Endothelial cell of umbilical vein (primary cell): ENCODE measurements around the gene SKIDA1. TPM values are rescaled to one million over a fixed set of nuclear protein-coding genes. Genes with fewer than 3 reads are reported as not detected.

Experiments
- BruUV-seq: library from RNA; stranded (reverse); fragments of 400-500 nt; replicated peaks from 2 replicates; lab custom pipeline; 2021; lab: Mats Ljungman, UMichigan
- CTCF ChIA-PET: fragments of 300-600, 350-600 bp; sonication (Branson Sonifier 250); formaldehyde crosslinking; loops from one replicate; lab custom pipeline; 2021; ENCODE audit warnings: antibody characterized with exemption, inconsistent platforms; lab: Charles Lee
- POLR2A ChIA-PET: fragments of 300-600, 350-600 bp; sonication (Branson Sonifier 250); formaldehyde crosslinking; loops from one replicate; lab custom pipeline; 2021; ENCODE audit warnings: antibody characterized with exemption, inconsistent platforms; lab: Charles Lee
- DNase-seq: peaks from one replicate; pipeline ENCODE4 v3.0.0-alpha.2; 2011; ENCODE audit warnings: low read depth, low spot score
- FAIRE-seq: peaks from 2 replicates; lab custom pipeline; 2011; peaks lifted over from hg19 to GRCh38; lab: Jason Lieb, UNC
- H2AFZ ChIP-seq: 2 replicates; pipeline ENCODE4 v1.6.0; 2012; ENCODE audit warnings: low read depth, low read length, control low read depth, inconsistent platforms
- H3K27ac ChIP-seq: 2 replicates; pipeline ENCODE4 v1.5.1; 2011; ENCODE audit warnings: low read depth, mild to moderate bottlenecking, control low read depth, low read length, moderate library complexity; ENCODE audit not compliant: insufficient read depth
- H3K27me3 ChIP-seq, 2 experiments: 2 replicates each; pipeline versions ENCODE4 v1.6.0 to v1.6.1; 2011; ENCODE audit warnings: low read length in 2 of 2, mixed read lengths in 1 of 2; ENCODE audit not compliant: control insufficient read depth in 2 of 2, insufficient read depth in 2 of 2
- H3K36me3 ChIP-seq, 2 experiments: 2 replicates in 1 of 2; 3 replicates in 1 of 2; pipeline ENCODE4 v1.5.1; 2011; ENCODE audit warnings: low read length in 2 of 2, mild to moderate bottlenecking in 1 of 2, moderate library complexity in 1 of 2; ENCODE audit not compliant: control insufficient read depth in 2 of 2, insufficient read depth in 2 of 2; ENCODE audit errors: extremely low read depth in 1 of 2
- H3K4me1 ChIP-seq: 3 replicates; pipeline ENCODE4 v1.5.1; 2011; ENCODE audit warnings: mild to moderate bottlenecking, low read length; ENCODE audit not compliant: control insufficient read depth, insufficient read depth; ENCODE audit errors: extremely low read depth
- H3K4me2 ChIP-seq: 2 replicates; pipeline ENCODE4 v1.6.1; 2011; ENCODE audit warnings: low read length, control low read depth, mixed read lengths; ENCODE audit not compliant: insufficient read depth
- H3K4me3 ChIP-seq, 3 experiments: fragments of 200-600 bp in 1 of 3; sonication (generic), shearing (Covaris generic) in 1 of 3; replicated peaks in 1 of 3; 2 replicates each; pipeline ENCODE4 v1.5.1; 2011 to 2016; ENCODE audit warnings: control low read depth in 3 of 3, low read length in 3 of 3, mild to moderate bottlenecking in 2 of 3, inconsistent platforms in 1 of 3, low read depth in 1 of 3, moderate library complexity in 1 of 3; ENCODE audit not compliant: insufficient read depth in 1 of 3
- H3K79me2 ChIP-seq: 2 replicates; pipeline ENCODE4 v1.6.0; 2012; ENCODE audit warnings: low read length, inconsistent platforms; ENCODE audit not compliant: control insufficient read depth, insufficient read depth
- H3K9ac ChIP-seq: replicated peaks from 2 replicates; pipeline ENCODE3; 2011; ENCODE audit warnings: low read length, control low read depth; ENCODE audit not compliant: insufficient read depth; ENCODE audit errors: extremely low read depth
- H3K9me1 ChIP-seq: replicated peaks from 3 replicates; pipeline ENCODE4 v1.6.0; 2011; ENCODE audit warnings: mild to moderate bottlenecking, low read length; ENCODE audit not compliant: control insufficient read depth, insufficient read depth; ENCODE audit errors: extremely low read depth
- H3K9me3 ChIP-seq: replicated peaks from 2 replicates; pipeline ENCODE4 v1.5.1; 2012; ENCODE audit warnings: low read length, inconsistent platforms; ENCODE audit not compliant: control insufficient read depth, insufficient read depth
- H4K20me1 ChIP-seq: replicated peaks from 2 replicates; pipeline ENCODE3; 2011; ENCODE audit warnings: mild to moderate bottlenecking, low read length; ENCODE audit not compliant: control insufficient read depth, insufficient read depth; ENCODE audit errors: extremely low read depth
- EZH2 ChIP-seq: IDR thresholded peaks from 2 replicates; pipeline ENCODE4 v1.6.1; 2012; ENCODE audit warnings: borderline replicate concordance, low read depth, mild to moderate bottlenecking, moderate library complexity, low read length, inconsistent platforms; ENCODE audit not compliant: severe bottlenecking
- FOS ChIP-seq: IDR thresholded peaks from 2 replicates; pipeline ENCODE4 v1.6.1; 2011; ENCODE audit warnings: mild to moderate bottlenecking, low read length, moderate library complexity, borderline replicate concordance; ENCODE audit not compliant: insufficient read depth
- GATA2 ChIP-seq: IDR thresholded peaks from 2 replicates; pipeline ENCODE4 v1.7.0; 2011; ENCODE audit warnings: low read depth, mild to moderate bottlenecking, moderate library complexity, mixed read lengths, low read length; ENCODE audit not compliant: insufficient read length, insufficient read depth
- JUN ChIP-seq: IDR thresholded peaks from 2 replicates; pipeline ENCODE4 v1.6.1; 2011; ENCODE audit warnings: borderline replicate concordance, low read depth; ENCODE audit not compliant: insufficient read length, insufficient read depth
- MYC ChIP-seq: IDR thresholded peaks from one replicate; pipeline ENCODE4 v1.6.1; 2011; ENCODE audit warnings: mild to moderate bottlenecking, low read depth, low read length
- POLR2A ChIP-seq: IDR thresholded peaks from 2 replicates; pipeline ENCODE4 v1.6.1; 2012; ENCODE audit warnings: low read depth, mild to moderate bottlenecking, control low read depth, low read length
- POLR2AphosphoS5 ChIP-seq: IDR thresholded peaks from 2 replicates; pipeline ENCODE4 v1.6.1; 2012; ENCODE audit warnings: low read depth, mild to moderate bottlenecking, control low read depth, low read length, moderate library complexity; ENCODE audit not compliant: insufficient read depth
- dilution Hi-C: fragments of 300-500 bp; cut with MboI; formaldehyde crosslinking; loops from one replicate; pipeline ENCODE4 v1.15.0; 2019; ENCODE audit warnings: low sequenced_read_pairs; ENCODE audit not compliant: extremely low pct_ligation_motif_present
- intact Hi-C: fragments of 100-400 bp; cut with micrococcal nuclease; formaldehyde crosslinking; loops from one replicate; pipeline ENCODE4 v1.10.0; 2022
- polyA plus RNA-seq, 4 experiments: library from polyadenylated mRNA; depleted of rRNA in 3 of 4; stranded (reverse) in 3 of 4; unstranded in 1 of 4; fragments of >200 nt; gene quantifications; 2 replicates each; pipeline versions ENCODE4 v1.2.1 to v1.2.3, GENCODE V29; 2011 to 2012; ENCODE audit warnings: missing spikeins in 1 of 4
- total RNA-seq: library from RNA; stranded (reverse); gene quantifications from 2 replicates; pipeline ENCODE4 v1.2.3, GENCODE V29; 2021
- TF ChIP-seq, protein P1 (sequence below): IDR thresholded peaks from 2 replicates; pipeline ENCODE4 v1.6.1; 2011; ENCODE audit not compliant: insufficient read depth, insufficient read length
- TF ChIP-seq, protein P2 (sequence below), 2 donors: IDR thresholded peaks; 1 replicate in 1 of 2; 2 replicates in 1 of 2; pipeline ENCODE4 v1.5.1; 2011; ENCODE audit warnings: low read length in 2 of 2, mild to moderate bottlenecking in 2 of 2, moderate library complexity in 2 of 2, control low read depth in 1 of 2, inconsistent platforms in 1 of 2, low read depth in 1 of 2; ENCODE audit not compliant: insufficient read depth in 1 of 2; ENCODE audit errors: extremely low read depth in 1 of 2

SKIDA1 gene
- total and polyA plus RNA-seq, 2 donors (not counting 3 experiments of a cell fraction or from before 2014, with no cell fraction given): 0.21 to 0.71 TPM

DNA sequence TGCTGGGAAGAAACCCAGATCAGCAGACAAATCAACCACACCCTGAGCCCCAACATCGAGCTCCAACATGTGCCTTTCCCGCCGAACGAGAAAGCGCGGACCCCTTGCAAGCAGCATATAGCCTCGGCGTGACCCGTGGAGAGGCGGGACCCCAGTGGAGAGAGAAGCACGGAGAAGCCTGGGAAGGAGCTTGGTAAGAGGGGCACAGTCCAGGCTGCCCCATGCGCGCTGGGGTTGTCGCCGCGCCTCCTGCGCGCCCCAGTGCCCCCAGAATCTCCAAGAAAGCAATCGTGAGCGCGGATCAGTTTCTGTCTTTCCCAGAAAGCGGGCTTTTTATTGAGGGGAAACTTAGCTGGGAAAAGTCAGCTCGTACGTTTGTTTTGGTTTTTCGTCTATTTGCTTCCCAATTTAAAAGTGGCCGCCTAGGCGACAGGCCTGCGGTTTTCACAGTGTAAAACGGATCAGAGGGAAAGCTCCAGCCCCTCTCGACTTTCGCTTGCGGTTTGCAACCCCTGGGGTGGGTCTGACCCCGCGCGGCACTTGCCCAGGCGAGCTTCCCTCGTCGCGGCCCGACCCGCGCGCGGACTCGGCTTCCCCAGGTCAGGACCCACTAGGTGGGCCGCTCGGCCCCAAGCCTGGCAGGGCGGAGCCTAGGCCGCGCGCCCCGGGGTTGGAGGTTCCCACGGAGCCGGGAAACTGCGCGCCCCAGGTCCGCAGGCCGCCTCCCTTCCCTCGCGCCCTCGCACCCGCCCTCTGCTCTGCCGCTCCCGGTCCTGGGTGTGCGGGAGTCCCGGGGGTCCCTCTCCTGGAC, 31.1 kb downstream of the SKIDA1 start:
- H3K27me3 ChIP-seq: peaks cover 9 to 21% of the 10 kb centered on the region in 2 experiments
- H3K9ac ChIP-seq: peak overlapping the region; percentile 58
- no peaks in the 10 kb centered on the region for H4K20me1 ChIP-seq
- H3K36me3 ChIP-seq: no peaks in the 10 kb centered on the region
- dilution Hi-C loops (no loop called here), intact Hi-C loops (loop anchor here (1.0 to 10.0 kb wide), 16 partner anchors 130 to 1600 kb away; partner anchors contain the start of genes COMMD3, DNAJC1 and MSRB2)
- FAIRE-seq (peak; percentile 68), DNase-seq (peak; percentile 27)
- peak overlapping the region; percentile 61 to 94 (median 86) for H3K4me3 ChIP-seq
- no peaks in the 10 kb centered on the region for H3K79me2 ChIP-seq
- H2AFZ ChIP-seq: peak overlapping the region; percentile 94
- TF ChIP-seq EZH2: no peak
- TF ChIP-seq, protein P1, sequence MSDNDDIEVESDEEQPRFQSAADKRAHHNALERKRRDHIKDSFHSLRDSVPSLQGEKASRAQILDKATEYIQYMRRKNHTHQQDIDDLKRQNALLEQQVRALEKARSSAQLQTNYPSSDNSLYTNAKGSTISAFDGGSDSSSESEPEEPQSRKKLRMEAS: no peak
- TF ChIP-seq JUN: no peak
- H3K9me1 ChIP-seq: no peaks in the 10 kb centered on the region
- no TSS peak for BruUV-seq
- H3K4me1 ChIP-seq: peaks cover 12% of the 10 kb centered on the region
- no peaks in the 10 kb centered on the region for H3K9me3 ChIP-seq
- H3K27ac ChIP-seq: no peak overlapping the region
- ChIA-PET CTCF (interaction anchor here (0.6 to 7.5 kb wide), 14 partner anchors 25 to 509 kb away, joined by 3 to 125 read pairs (median 3); partner anchors contain the start of gene DNAJC1), POLR2A (interaction anchor here (0.6 kb wide), 1 partner anchor 42 kb away, joined by 4 read pairs; no protein-coding TSS in a partner anchor)
- peak overlapping the region; percentile 90 for H3K4me2 ChIP-seq

DNA sequence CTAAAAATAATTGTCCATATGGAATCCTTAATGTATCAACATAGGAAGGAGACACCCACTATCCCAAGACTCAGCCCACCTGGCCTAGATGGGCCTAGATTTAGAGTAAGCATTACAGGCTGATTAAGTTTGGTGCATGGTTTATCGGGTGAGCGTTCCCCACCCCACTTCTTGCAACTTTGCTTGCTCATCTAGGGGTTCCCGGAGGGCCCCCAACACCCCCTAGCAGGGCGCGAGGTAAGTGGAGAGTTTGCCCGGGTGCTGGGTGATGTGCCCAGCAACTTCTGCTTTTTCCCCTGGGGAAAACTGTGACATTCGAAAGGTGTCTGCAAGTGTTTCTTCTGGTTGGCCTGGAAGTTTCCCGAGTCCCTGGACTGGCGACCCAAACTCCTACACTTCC, 31.7 kb downstream of the SKIDA1 start:
- Histone ChIP-seq H3K27me3 (peaks cover 3 to 15% of the 10 kb centered on the region in 2 experiments), H4K20me1 (no peaks in the 10 kb centered on the region), H2AFZ (no peak overlapping the region), H3K79me2 (no peaks in the 10 kb centered on the region), H3K27ac (no peak overlapping the region), H3K4me3 (no peak overlapping the region), H3K9me1 (no peaks in the 10 kb centered on the region), H3K4me2 (no peak overlapping the region), H3K9ac (no peak overlapping the region), H3K9me3 (no peaks in the 10 kb centered on the region), H3K36me3 (no peaks in the 10 kb centered on the region), H3K4me1 (peaks cover 12% of the 10 kb centered on the region)
- TF ChIP-seq GATA2: no peak
- no peak for TF ChIP-seq FOS
- no peak for TF ChIP-seq MYC
- TF ChIP-seq POLR2A: no peak
- no peak for TF ChIP-seq POLR2AphosphoS5
- TF ChIP-seq EZH2: no peak
- TF ChIP-seq, protein P2, sequence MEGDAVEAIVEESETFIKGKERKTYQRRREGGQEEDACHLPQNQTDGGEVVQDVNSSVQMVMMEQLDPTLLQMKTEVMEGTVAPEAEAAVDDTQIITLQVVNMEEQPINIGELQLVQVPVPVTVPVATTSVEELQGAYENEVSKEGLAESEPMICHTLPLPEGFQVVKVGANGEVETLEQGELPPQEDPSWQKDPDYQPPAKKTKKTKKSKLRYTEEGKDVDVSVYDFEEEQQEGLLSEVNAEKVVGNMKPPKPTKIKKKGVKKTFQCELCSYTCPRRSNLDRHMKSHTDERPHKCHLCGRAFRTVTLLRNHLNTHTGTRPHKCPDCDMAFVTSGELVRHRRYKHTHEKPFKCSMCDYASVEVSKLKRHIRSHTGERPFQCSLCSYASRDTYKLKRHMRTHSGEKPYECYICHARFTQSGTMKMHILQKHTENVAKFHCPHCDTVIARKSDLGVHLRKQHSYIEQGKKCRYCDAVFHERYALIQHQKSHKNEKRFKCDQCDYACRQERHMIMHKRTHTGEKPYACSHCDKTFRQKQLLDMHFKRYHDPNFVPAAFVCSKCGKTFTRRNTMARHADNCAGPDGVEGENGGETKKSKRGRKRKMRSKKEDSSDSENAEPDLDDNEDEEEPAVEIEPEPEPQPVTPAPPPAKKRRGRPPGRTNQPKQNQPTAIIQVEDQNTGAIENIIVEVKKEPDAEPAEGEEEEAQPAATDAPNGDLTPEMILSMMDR (IDR thresholded peaks at IDR 0.05; ENCODE audit: extremely low read depth in 1 of 2, insufficient read depth in 1 of 2, low read depth in 1 of 2, low read length in 2 of 2): no peak
- TF ChIP-seq JUN: no peak
- TF ChIP-seq, protein P1: no peak
- dilution Hi-C loops: no loop called here
- intact Hi-C loops: loop anchor here (2.0 to 10.0 kb wide), 3 partner anchors 509 to 1601 kb away; partner anchors contain the start of genes DNAJC1 and MSRB2
- POLR2A ChIA-PET: interaction anchor here (0.6 kb wide), 1 partner anchor 42 kb away, joined by 4 read pairs; no protein-coding TSS in a partner anchor
- CTCF ChIA-PET: interaction anchor here (0.6 to 7.5 kb wide), 9 partner anchors 35 to 509 kb away, joined by 3 to 125 read pairs (median 4); partner anchors contain the start of gene DNAJC1
- DNase-seq: no peak
- BruUV-seq: no TSS peak
- no peak for FAIRE-seq
